BLaER1 (cell line): Measurements from ENCODE around the gene RBM5.
A peak's percentile ranks its signal among the peaks of the same experiment; 100 is the strongest.

Experiments used
- H3K27ac ChIP-seq: shearing (Covaris generic); formaldehyde crosslinking; 2 replicates; pipeline ENCODE4 v1.8.1; 2022
- H3K27me3 ChIP-seq: shearing (Covaris generic); formaldehyde crosslinking; 2 replicates; pipeline ENCODE4 v1.8.1; 2022
- H3K36me3 ChIP-seq: shearing (Covaris generic); formaldehyde crosslinking; 2 replicates; pipeline ENCODE4 v1.8.1; 2022
- H3K4me1 ChIP-seq: shearing (Covaris generic); formaldehyde crosslinking; 2 replicates; pipeline ENCODE4 v1.8.1; 2022
- H3K4me2 ChIP-seq: shearing (Covaris generic); formaldehyde crosslinking; 2 replicates; pipeline ENCODE4 v1.8.1; 2022
- H3K4me3 ChIP-seq: shearing (Covaris generic); formaldehyde crosslinking; 2 replicates; pipeline ENCODE4 v1.8.1; 2022
- H3K9ac ChIP-seq: shearing (Covaris generic); formaldehyde crosslinking; 2 replicates; pipeline ENCODE4 v1.8.1; 2022
- H3K9me3 ChIP-seq: shearing (Covaris generic); formaldehyde crosslinking; 2 replicates; pipeline ENCODE4 v1.8.1; 2022
- H4K20me1 ChIP-seq: shearing (Covaris generic); formaldehyde crosslinking; 2 replicates; pipeline ENCODE4 v1.8.1; 2022
- Cebpa-rat ChIP-seq: shearing (Covaris generic); IDR thresholded peaks from 2 replicates; pipeline ENCODE4 v1.8.1; 2022

RBM5 gene

GRCh38 chr3:50126287-50127211, 37.8 kb downstream of the RBM5 start:
- no peak for TF ChIP-seq Cebpa-rat
- no peak overlapping the region for H3K4me2 ChIP-seq

DNA sequence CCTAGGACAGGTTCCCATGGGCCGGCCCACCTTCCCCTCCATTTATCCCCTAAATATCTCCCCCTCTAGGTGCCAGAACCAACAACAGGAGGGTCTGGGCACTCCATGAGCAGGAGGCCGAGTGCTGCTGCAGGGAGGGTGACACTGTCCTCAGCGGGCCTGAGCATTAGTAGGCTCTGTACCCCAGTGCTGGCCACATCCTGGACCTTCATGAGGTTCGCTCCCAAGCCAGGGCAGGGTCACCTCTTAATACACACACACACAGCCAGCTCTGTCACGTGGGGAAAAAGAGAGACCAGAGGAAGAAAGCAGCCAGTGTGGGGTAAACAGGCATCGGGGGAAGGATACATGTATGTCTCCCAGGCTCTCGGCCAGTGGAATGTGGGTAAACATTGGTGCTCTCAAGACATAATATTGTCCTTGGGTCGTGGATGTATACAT, 38.6 kb downstream of the RBM5 start:
- H3K4me1 ChIP-seq = peaks cover 24% of the 10 kb centered on the region
- no peak for TF ChIP-seq Cebpa-rat
- no peak overlapping the region for H3K27ac ChIP-seq
- no peak overlapping the region for H3K4me2 ChIP-seq
- H3K27me3 ChIP-seq = no peaks in the 10 kb centered on the region
- peaks cover 10% of the 10 kb centered on the region for H3K36me3 ChIP-seq
- no peaks in the 10 kb centered on the region for H3K9me3 ChIP-seq
- no peak overlapping the region for H3K4me3 ChIP-seq
- no peak overlapping the region for H3K9ac ChIP-seq
- H4K20me1 ChIP-seq = peaks cover 11% of the 10 kb centered on the region

More at GRCh38 chr3:50126287-50127211, 37.8 kb downstream of the RBM5 start:
- H3K4me1 ChIP-seq = peaks cover 30% of the 10 kb centered on the region
- no peaks in the 10 kb centered on the region for H3K27me3 ChIP-seq
- no peak overlapping the region for H3K9ac ChIP-seq
- no peak overlapping the region for H3K27ac ChIP-seq
- peaks cover 19% of the 10 kb centered on the region for H4K20me1 ChIP-seq
- H3K36me3 ChIP-seq = peaks cover 15% of the 10 kb centered on the region
- H3K9me3 ChIP-seq = no peaks in the 10 kb centered on the region
- no peak overlapping the region for H3K4me3 ChIP-seq

GRCh38 chr3:50128001-50128400, 39.3 kb downstream of the RBM5 start:
- TF ChIP-seq Cebpa-rat = no peak
- peaks cover 3% of the 10 kb centered on the region for H3K36me3 ChIP-seq
- peaks cover 4% of the 10 kb centered on the region; the same call in 1 of the 2 replicates for H4K20me1 ChIP-seq
- no peaks in the 10 kb centered on the region for H3K9me3 ChIP-seq
- no peak overlapping the region for H3K9ac ChIP-seq
- peaks cover 21% of the 10 kb centered on the region for H3K4me1 ChIP-seq
- no peaks in the 10 kb centered on the region for H3K27me3 ChIP-seq
- no peak overlapping the region for H3K27ac ChIP-seq
- no peak overlapping the region for H3K4me3 ChIP-seq
- no peak overlapping the region for H3K4me2 ChIP-seq

- Histone ChIP-seq H3K27ac (no peak overlapping the region), H3K9ac (no peak overlapping the region), H3K9me3 (no peaks in the 10 kb centered on the region), H3K4me1 (0 out of 2 replicates have a peak, but pooled peaks cover 6% of the 10 kb centered on the region), H3K36me3 (no peaks in the 10 kb centered on the region), H4K20me1 (no peaks in the 10 kb centered on the region), H3K4me2 (no peak overlapping the region), H3K27me3 (no peaks in the 10 kb centered on the region), H3K4me3 (no peak overlapping the region)
- TF ChIP-seq Cebpa-rat = no peak
These were observed 41.7 kb downstream of the RBM5 start for GRCh38 chr3:50130436-50130835.

- Histone ChIP-seq H3K27ac (no peak overlapping the region), H3K27me3 (no peaks in the 10 kb centered on the region), H3K9ac (no peak overlapping the region), H3K4me1 (peaks cover 14% of the 10 kb centered on the region), H3K9me3 (no peaks in the 10 kb centered on the region), H3K4me2 (no peak overlapping the region), H3K4me3 (no peak overlapping the region), H3K36me3 (no peaks in the 10 kb centered on the region), H4K20me1 (no peaks in the 10 kb centered on the region)
- no peak for TF ChIP-seq Cebpa-rat
These were observed 43.9 kb downstream of the RBM5 start for GRCh38 chr3:50132421-50133282.

GRCh38 chr3:50133283-50133615, 44.5 kb downstream of the RBM5 start:
- H3K9ac ChIP-seq = no peak overlapping the region
- no peak overlapping the region for H3K27ac ChIP-seq
- no peaks in the 10 kb centered on the region for H3K27me3 ChIP-seq
- no peaks in the 10 kb centered on the region for H3K36me3 ChIP-seq
- no peaks in the 10 kb centered on the region for H4K20me1 ChIP-seq
- no peak for TF ChIP-seq Cebpa-rat
- no peak overlapping the region for H3K4me3 ChIP-seq
- H3K4me1 ChIP-seq = peaks cover 20% of the 10 kb centered on the region
- H3K4me2 ChIP-seq = no peak overlapping the region
- no peaks in the 10 kb centered on the region for H3K9me3 ChIP-seq

DNA sequence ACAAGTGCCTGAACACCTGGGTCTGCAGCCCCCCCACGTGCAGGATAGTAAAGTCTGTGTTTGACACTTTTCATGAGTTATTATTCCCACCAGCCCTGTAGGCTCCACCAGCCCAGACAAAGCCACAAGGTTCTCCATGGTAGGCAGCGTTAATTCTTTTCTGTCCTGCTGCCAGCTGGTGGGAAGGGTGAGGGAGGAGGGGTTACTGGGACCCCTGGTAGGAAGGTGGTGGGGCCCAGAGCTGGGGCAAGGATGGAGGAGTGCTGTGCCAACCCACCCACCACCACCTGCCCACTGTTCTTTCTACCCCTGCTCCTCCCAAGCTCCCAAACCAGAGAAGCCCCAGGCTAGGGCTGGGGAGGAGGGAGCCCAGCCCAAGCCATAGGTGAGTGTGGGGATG, 45.6 kb downstream of the RBM5 start:
- no peaks in the 10 kb centered on the region for H3K27me3 ChIP-seq
- H3K9me3 ChIP-seq = no peaks in the 10 kb centered on the region
- no peak overlapping the region for H3K4me2 ChIP-seq
- no peak overlapping the region for H3K27ac ChIP-seq
- H3K4me1 ChIP-seq = peaks cover 31% of the 10 kb centered on the region
- no peaks in the 10 kb centered on the region for H3K36me3 ChIP-seq
- H4K20me1 ChIP-seq = no peaks in the 10 kb centered on the region
- no peak for TF ChIP-seq Cebpa-rat
- H3K9ac ChIP-seq = no peak overlapping the region
- no peak overlapping the region for H3K4me3 ChIP-seq

DNA sequence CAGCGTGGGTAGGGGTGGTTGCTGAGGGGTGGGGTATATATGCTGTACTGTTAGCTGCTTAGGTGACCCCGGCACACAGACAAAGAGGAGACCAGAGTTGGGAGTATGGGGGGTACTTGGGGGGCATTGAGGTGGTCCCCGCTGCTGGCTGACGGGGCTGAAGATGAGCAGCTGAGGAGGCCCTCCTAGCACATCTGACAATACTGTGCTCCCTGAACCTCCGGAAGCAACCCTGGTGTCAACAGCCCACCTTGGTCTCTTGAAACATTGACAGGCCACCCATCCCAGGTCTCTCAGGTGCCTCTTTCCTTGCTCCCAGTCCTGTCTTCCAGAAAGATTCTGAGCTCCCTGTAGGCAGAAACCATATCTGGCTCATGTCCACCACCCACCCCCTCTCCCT, 47.2 kb downstream of the RBM5 start:
- Histone ChIP-seq H4K20me1 (no peaks in the 10 kb centered on the region), H3K4me3 (no peak overlapping the region), H3K4me2 (no peak overlapping the region), H3K27me3 (no peaks in the 10 kb centered on the region), H3K27ac (no peak overlapping the region), H3K36me3 (no peaks in the 10 kb centered on the region), H3K9ac (no peak overlapping the region), H3K9me3 (no peaks in the 10 kb centered on the region), H3K4me1 (peaks cover 47% of the 10 kb centered on the region)
- no peak for TF ChIP-seq Cebpa-rat

DNA sequence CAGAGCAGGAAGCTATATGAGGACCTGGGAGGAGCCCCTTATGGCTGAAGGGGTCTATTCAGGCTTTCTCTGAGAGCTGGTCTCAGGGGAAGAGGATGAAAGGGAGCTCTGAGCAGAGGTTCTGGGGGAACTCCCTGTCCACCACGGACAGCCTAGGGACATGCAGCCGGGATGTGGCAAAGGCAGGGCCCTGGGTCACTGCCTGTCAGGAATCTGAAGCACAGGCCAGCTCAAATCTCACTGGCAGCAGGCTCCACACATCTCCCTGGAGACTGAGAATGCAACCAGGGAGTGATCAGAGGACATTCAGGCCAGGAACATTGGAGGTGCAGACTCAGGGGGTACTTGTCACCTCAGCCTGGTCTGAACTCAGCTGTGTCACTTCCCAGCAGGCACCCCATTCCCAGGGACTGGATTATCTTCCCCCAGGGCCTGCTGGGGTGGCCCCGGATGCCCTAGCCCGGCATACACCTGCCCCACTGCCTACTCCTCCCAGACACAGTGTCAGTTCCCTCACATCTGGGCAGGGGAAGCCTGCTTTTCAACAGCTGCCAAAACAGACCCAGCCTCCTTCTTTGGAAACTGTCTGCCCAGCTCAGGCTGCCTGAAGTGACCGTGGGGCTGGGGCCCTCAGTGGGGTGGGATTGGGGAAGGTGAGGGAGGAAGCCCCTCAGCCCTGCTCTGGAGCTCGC, 48.1 kb downstream of the RBM5 start:
- Histone ChIP-seq H3K4me2 (peak overlapping the region; percentile 86), H3K4me3 (no peak overlapping the region), H3K9ac (no peak overlapping the region), H4K20me1 (no peaks in the 10 kb centered on the region), H3K4me1 (peaks cover 54% of the 10 kb centered on the region), H3K9me3 (no peaks in the 10 kb centered on the region), H3K27me3 (no peaks in the 10 kb centered on the region), H3K27ac (peak overlapping the region; percentile 68; the same call in 1 of the 2 replicates), H3K36me3 (no peaks in the 10 kb centered on the region)
- TF ChIP-seq Cebpa-rat = no peak
